Neural cell (in vitro differentiated cells): ENCODE data around the gene CXorf58. TPM values are rescaled to one million over a fixed set of nuclear protein-coding genes. Genes with fewer than 3 reads are reported as not detected.

Source experiments
- H2AFZ ChIP-seq: fragments of 200-600, 300-800 bp; sonication (generic), shearing (Covaris generic); 2 replicates; pipeline ENCODE4 v1.6.0; 2014; ENCODE audit warnings: low read depth, mild to moderate bottlenecking, antibody characterized with exemption, low read length, moderate library complexity
- H3F3A ChIP-seq: fragments of 200-600 bp; shearing (Covaris generic); 2 replicates; pipeline ENCODE4 v1.6.1; 2016; ENCODE audit warnings: mild to moderate bottlenecking, moderate library complexity, mixed read lengths, antibody characterized with exemption, low read length; ENCODE audit not compliant: insufficient read depth, poor library complexity, severe bottlenecking
- H3K27ac ChIP-seq: fragments of 200-600, 300-800 bp; sonication (generic), shearing (Covaris generic); 2 replicates; pipeline ENCODE4 v1.5.1; 2014; ENCODE audit warnings: mild to moderate bottlenecking, low read length, moderate library complexity
- H3K27me3 ChIP-seq: fragments of 300-800, 200-600 bp; sonication (generic), shearing (Covaris generic); 2 replicates; pipeline ENCODE4 v1.6.0; 2014; ENCODE audit warnings: mild to moderate bottlenecking, low read depth, low read length, moderate library complexity; ENCODE audit not compliant: insufficient read depth
- H3K36me3 ChIP-seq: fragments of 300-800, 200-600 bp; sonication (generic), shearing (Covaris generic); 2 replicates; pipeline ENCODE4 v1.5.1; 2014; ENCODE audit warnings: mild to moderate bottlenecking, antibody characterized with exemption, low read length, moderate library complexity; ENCODE audit not compliant: insufficient read depth
- H3K4me2 ChIP-seq: fragments of 300-800, 200-600 bp; sonication (generic), shearing (Covaris generic); 2 replicates; pipeline ENCODE4 v1.6.0; 2014; ENCODE audit warnings: mild to moderate bottlenecking, low read length
- H3K4me3 ChIP-seq: fragments of 300-800, 200-600 bp; sonication (generic), shearing (Covaris generic); 2 replicates; pipeline ENCODE4 v1.5.1; 2014; ENCODE audit warnings: mild to moderate bottlenecking, low read length, moderate library complexity
- H3K79me2 ChIP-seq: fragments of 200-600 bp; shearing (Covaris generic); replicated peaks from 2 replicates; pipeline ENCODE4 v1.6.0; 2014; ENCODE audit warnings: mild to moderate bottlenecking, low read length, moderate library complexity; ENCODE audit not compliant: insufficient read depth
- H3K9ac ChIP-seq: fragments of 300-800, 200-600 bp; sonication (generic), shearing (Covaris generic); 2 replicates; pipeline ENCODE4 v1.6.1; 2016; ENCODE audit warnings: mild to moderate bottlenecking, low read length, mixed read lengths
- H3K9me2 ChIP-seq: fragments of 200-600 bp; shearing (Covaris generic); 2 replicates; pipeline ENCODE4 v1.6.1; 2016; ENCODE audit warnings: mild to moderate bottlenecking, low read length, mixed read lengths; ENCODE audit not compliant: insufficient read depth
- H3K9me3 ChIP-seq: fragments of 200-600, 300-800 bp; sonication (generic), shearing (Covaris generic); 2 replicates; pipeline ENCODE4 v1.6.1; 2016; ENCODE audit warnings: mild to moderate bottlenecking, mixed run types, low read length, moderate library complexity, mixed read lengths
- H4K20me1 ChIP-seq: fragments of 200-600 bp; shearing (Covaris generic); 2 replicates; pipeline ENCODE4 v1.6.1; 2016; ENCODE audit warnings: mild to moderate bottlenecking, mixed run types; ENCODE audit not compliant: insufficient read depth
- CTCF ChIP-seq: fragments of 450-650 bp; IDR thresholded peaks from 2 replicates; pipeline ENCODE4 v1.5.1; 2014; ENCODE audit warnings: antibody characterized with exemption, mild to moderate bottlenecking, moderate library complexity; ENCODE audit not compliant: poor library complexity, severe bottlenecking
- EZH2 ChIP-seq: fragments of 200-600, 300-800 bp; shearing (Covaris generic), sonication (generic); IDR thresholded peaks from 2 replicates; pipeline ENCODE4 v1.6.1; 2014; ENCODE audit warnings: antibody characterized with exemption, low read length, borderline replicate concordance, mild to moderate bottlenecking; ENCODE audit not compliant: insufficient read depth, poor library complexity, severe bottlenecking
- MXI1 ChIP-seq: fragments of 450-650 bp; conservative IDR thresholded peaks from 2 replicates; pipeline ENCODE4 v1.6.1; 2014; ENCODE audit warnings: antibody characterized with exemption, mild to moderate bottlenecking; ENCODE audit not compliant: poor library complexity, severe bottlenecking
- POLR2AphosphoS5 ChIP-seq: IDR thresholded peaks from 2 replicates; pipeline ENCODE4 v1.6.1; 2012
- TAF1 ChIP-seq: IDR thresholded peaks from 2 replicates; pipeline ENCODE4 v1.6.1; 2012; ENCODE audit warnings: low read depth
- polyA plus RNA-seq: library from polyadenylated mRNA; depleted of rRNA; stranded (reverse); fragments of >200 nt; gene quantifications from 2 replicates; pipeline ENCODE4 v1.2.3, GENCODE V29; 2014
- TF ChIP-seq, protein P1 (sequence below): IDR thresholded peaks from 2 replicates; pipeline ENCODE4 v1.6.1; 2012; ENCODE audit warnings: borderline replicate concordance

The CXorf58 gene
- polyA plus RNA-seq, 1 donor from 2014 or later, result 0.14 TPM

GRCh38 chrX:23870041-23870440 is 37.8 kb upstream of the CXorf58 start:
- Histone ChIP-seq H3K27ac (no peak overlapping the region), H2AFZ (no peak overlapping the region), H3F3A (no peaks in the 10 kb centered on the region), H3K79me2 (no peaks in the 10 kb centered on the region), H3K27me3 (no peaks in the 10 kb centered on the region), H3K9me2 (no peaks in the 10 kb centered on the region), H4K20me1 (no peaks in the 10 kb centered on the region), H3K4me2 (no peak overlapping the region), H3K9me3 (no peaks in the 10 kb centered on the region), H3K4me3 (no peak overlapping the region), H3K9ac (no peak overlapping the region), H3K36me3 (no peaks in the 10 kb centered on the region)
- TF ChIP-seq EZH2 (no peak), CTCF (no peak), MXI1 (no peak), TAF1 (no peak)

DNA sequence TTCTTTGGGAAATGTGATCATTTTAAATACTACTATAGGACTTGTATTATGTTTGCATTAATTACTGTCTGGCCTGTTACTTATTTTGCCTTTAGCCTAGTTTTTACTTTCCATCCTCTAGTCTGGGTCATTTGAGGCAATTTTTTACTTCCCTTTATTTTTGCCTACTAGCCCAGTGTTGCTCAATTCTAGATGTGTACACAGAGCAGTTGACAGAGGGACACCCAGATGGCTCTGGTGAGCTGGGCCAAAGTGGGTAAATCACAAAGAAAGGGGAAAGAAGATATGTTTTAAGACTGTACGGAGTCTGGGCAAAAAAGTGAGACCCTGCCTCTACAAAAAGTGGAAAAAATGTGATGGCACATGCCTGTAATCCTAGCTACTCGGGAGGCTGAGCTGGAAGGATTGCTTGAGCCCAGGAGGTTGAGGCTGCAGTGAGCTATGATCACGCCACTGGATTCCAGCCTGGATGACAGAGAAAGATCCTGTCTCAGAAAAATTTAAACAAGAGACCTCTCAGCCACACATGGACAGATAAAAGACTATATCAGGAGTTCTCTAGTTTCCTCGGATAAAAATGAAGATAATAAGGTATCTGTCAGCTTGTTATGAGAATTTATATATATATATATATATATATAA is 35.8 kb upstream of the CXorf58 start:
- TF ChIP-seq, protein P1, sequence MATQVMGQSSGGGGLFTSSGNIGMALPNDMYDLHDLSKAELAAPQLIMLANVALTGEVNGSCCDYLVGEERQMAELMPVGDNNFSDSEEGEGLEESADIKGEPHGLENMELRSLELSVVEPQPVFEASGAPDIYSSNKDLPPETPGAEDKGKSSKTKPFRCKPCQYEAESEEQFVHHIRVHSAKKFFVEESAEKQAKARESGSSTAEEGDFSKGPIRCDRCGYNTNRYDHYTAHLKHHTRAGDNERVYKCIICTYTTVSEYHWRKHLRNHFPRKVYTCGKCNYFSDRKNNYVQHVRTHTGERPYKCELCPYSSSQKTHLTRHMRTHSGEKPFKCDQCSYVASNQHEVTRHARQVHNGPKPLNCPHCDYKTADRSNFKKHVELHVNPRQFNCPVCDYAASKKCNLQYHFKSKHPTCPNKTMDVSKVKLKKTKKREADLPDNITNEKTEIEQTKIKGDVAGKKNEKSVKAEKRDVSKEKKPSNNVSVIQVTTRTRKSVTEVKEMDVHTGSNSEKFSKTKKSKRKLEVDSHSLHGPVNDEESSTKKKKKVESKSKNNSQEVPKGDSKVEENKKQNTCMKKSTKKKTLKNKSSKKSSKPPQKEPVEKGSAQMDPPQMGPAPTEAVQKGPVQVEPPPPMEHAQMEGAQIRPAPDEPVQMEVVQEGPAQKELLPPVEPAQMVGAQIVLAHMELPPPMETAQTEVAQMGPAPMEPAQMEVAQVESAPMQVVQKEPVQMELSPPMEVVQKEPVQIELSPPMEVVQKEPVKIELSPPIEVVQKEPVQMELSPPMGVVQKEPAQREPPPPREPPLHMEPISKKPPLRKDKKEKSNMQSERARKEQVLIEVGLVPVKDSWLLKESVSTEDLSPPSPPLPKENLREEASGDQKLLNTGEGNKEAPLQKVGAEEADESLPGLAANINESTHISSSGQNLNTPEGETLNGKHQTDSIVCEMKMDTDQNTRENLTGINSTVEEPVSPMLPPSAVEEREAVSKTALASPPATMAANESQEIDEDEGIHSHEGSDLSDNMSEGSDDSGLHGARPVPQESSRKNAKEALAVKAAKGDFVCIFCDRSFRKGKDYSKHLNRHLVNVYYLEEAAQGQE, result no peak
- TF ChIP-seq CTCF, result no peak
- TF ChIP-seq MXI1, result no peak
- TF ChIP-seq POLR2AphosphoS5, result no peak
- Histone ChIP-seq H3F3A (no peaks in the 10 kb centered on the region), H3K79me2 (no peaks in the 10 kb centered on the region), H3K9me3 (no peaks in the 10 kb centered on the region), H2AFZ (no peak overlapping the region), H3K4me3 (no peak overlapping the region), H4K20me1 (no peaks in the 10 kb centered on the region), H3K9ac (no peak overlapping the region), H3K36me3 (no peaks in the 10 kb centered on the region), H3K27me3 (no peaks in the 10 kb centered on the region), H3K9me2 (no peaks in the 10 kb centered on the region), H3K4me2 (no peak overlapping the region), H3K27ac (no peak overlapping the region)
